CD8-positive, alpha-beta memory T cell (primary cell): ENCODE measurements around the gene FLCN. TPM values are rescaled to one million over a fixed set of nuclear protein-coding genes. Genes with fewer than 3 reads are reported as not detected.
A peak's percentile ranks its signal among the peaks of the same experiment; 100 is the strongest.
"Not testable (repeated sequence)": the region's sequence is repeated elsewhere in the genome, so short reads cannot be mapped to it uniquely, and the experiment has no call there.

Experiments
- CTCF ChIA-PET: fragments of 350-600 bp; sonication (Branson Sonifier 250); formaldehyde crosslinking; loops from one replicate; lab custom pipeline; 2021; ENCODE audit warnings: antibody characterized with exemption; lab: Charles Lee
- POLR2A ChIA-PET: fragments of 350-600 bp; sonication (Branson Sonifier 250); formaldehyde crosslinking; loops from one replicate; lab custom pipeline; 2021; ENCODE audit warnings: antibody characterized with exemption; lab: Charles Lee
- DNase-seq, 5 donors: peaks; one replicate each; pipeline versions ENCODE4 v3.0.0 to v3.0.0-alpha.2; 2020 to 2022; ENCODE audit warnings: mixed read lengths in 1 of 5
- H3K27ac ChIP-seq: one replicate; pipeline ENCODE4 v1.7.0; 2013; ENCODE audit warnings: low read depth, mild to moderate bottlenecking, low read length, moderate library complexity
- H3K27me3 ChIP-seq: 2 replicates; pipeline ENCODE4 v1.7.0; 2013; ENCODE audit warnings: low read length, mild to moderate bottlenecking; ENCODE audit not compliant: insufficient read depth, poor library complexity, severe bottlenecking
- H3K36me3 ChIP-seq: 2 replicates; pipeline ENCODE4 v1.7.0; 2013; ENCODE audit warnings: mild to moderate bottlenecking, low read length, moderate library complexity; ENCODE audit not compliant: insufficient read depth
- H3K4me1 ChIP-seq: 2 replicates; pipeline ENCODE4 v1.7.0; 2013; ENCODE audit warnings: mild to moderate bottlenecking, low read length, moderate library complexity; ENCODE audit not compliant: insufficient read depth
- H3K4me3 ChIP-seq: 2 replicates; pipeline ENCODE4 v1.7.0; 2013; ENCODE audit warnings: mild to moderate bottlenecking, low read length
- H3K9me3 ChIP-seq: 2 replicates; pipeline ENCODE4 v1.7.0; 2013; ENCODE audit warnings: mild to moderate bottlenecking, low read length
- H3K27ac Mint-ChIP-seq, 8 donors: one replicate each; pipeline ENCODE4 v1.8.0; 2020 to 2021; ENCODE audit warnings: mixed read lengths in 8 of 8, mild to moderate bottlenecking in 6 of 8, inconsistent platforms in 3 of 8, moderate library complexity in 3 of 8
- H3K27me3 Mint-ChIP-seq, 2 donors: one replicate each; pipeline ENCODE4 v1.8.0; 2020 to 2021; ENCODE audit warnings: mixed read lengths in 2 of 2, mild to moderate bottlenecking in 1 of 2, moderate library complexity in 1 of 2
- H3K36me3 Mint-ChIP-seq, 3 donors: one replicate each; pipeline ENCODE4 v1.8.0; 2020 to 2021; ENCODE audit warnings: mixed read lengths in 3 of 3, inconsistent platforms in 1 of 3, mild to moderate bottlenecking in 1 of 3
- H3K4me1 Mint-ChIP-seq, 3 donors: one replicate each; pipeline ENCODE4 v1.8.0; 2020 to 2021; ENCODE audit warnings: mixed read lengths in 3 of 3, inconsistent platforms in 1 of 3, mild to moderate bottlenecking in 1 of 3
- H3K4me3 Mint-ChIP-seq, 7 donors: one replicate each; pipeline ENCODE4 v1.8.0; 2020 to 2021; ENCODE audit warnings: mixed read lengths in 7 of 7, mild to moderate bottlenecking in 6 of 7, moderate library complexity in 4 of 7, inconsistent platforms in 2 of 7
- H3K9me3 Mint-ChIP-seq, 5 donors: one replicate each; pipeline ENCODE4 v1.8.0; 2020 to 2022; ENCODE audit warnings: mixed read lengths in 5 of 5, mild to moderate bottlenecking in 3 of 5, moderate library complexity in 2 of 5, inconsistent platforms in 1 of 5
- polyA plus RNA-seq: library from polyadenylated mRNA; unstranded; fragments of 300-500 nt; fragmentation: Illumina TruSeq; gene quantifications from one replicate; pipeline ENCODE4 v1.2.3, GENCODE V29; 2021
- total RNA-seq, 2 experiments: library from RNA; stranded (reverse); gene quantifications; one replicate each; pipeline ENCODE4 v1.2.3, GENCODE V29; 2021

Gene FLCN
- total and polyA plus RNA-seq, 3 experiments from 2014 or later, result 3.8 to 30.7 (median 26.9) TPM

DNA sequence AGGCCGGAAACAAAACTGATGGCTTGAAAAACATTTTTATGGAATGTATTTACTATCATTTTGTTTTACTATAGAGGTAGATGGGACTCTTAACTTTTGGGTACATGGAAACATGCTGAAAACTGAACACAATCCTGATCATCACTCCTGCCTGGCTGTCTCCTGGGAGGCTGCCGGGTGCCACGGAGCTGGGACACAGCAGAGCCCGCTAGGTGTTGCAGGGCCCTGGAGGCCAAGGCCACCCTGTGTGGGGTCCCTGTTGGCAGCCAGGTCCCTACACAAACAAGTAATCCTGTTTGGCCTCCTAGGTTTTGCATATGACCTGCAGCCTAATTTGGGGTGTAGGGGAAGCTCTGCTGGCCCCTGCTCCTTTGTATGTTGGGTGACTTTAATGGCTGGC lies 48.4 kb downstream of the FLCN start:
- peaks cover 38% of the 10 kb centered on the region for H3K4me1 ChIP-seq
- no peak overlapping the region for H3K27ac ChIP-seq

DNA sequence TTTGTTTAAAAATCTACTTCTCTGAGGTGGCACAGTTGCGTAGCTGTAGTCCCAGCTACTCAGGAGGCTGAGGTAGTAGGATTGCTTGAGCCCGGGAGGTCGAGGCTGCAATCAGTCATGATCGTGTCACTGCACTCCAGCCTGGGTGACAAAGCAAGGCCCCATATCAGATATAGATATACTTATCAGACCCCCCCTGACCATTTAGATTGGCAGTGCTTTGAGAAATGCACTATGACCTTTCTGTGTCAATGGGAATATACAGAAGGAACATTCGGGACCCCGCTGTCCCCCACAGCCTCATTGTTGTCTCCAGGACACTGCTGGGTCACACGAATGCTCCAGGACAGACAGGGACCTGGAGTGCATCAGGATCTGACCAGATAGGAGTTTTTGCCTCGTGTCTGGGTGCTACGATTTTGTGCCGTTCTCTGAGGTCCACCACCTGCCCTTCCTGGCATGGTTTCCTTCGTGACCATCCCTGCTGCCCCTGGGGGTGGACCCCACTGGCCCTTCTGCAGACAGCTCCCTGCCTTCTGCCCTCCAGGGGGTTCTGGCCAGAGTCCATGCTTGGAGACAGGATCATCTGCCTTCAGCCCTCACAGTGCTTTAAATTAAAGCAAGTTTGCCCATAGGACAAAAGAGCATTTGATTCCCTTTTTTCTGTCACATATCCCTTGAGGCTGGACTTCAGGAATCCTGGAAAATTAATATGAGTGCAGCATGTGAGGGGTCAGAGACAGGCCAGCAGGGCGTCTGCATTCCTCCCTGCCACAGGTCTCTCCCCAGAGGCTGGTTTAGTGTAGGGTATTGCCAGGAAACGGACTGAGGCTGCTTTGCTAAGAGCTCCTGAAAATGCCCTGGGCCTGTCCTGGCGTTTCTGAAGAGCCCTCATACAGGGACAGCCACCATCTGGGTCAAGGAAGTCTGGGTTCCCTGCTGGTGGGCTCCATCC lies 50.1 kb downstream of the FLCN start:
- Mint-ChIP-seq H3K27me3 (no peaks in the 10 kb centered on the region), H3K9me3 (no peaks in the 10 kb centered on the region), H3K4me3 (peak overlapping the region in 2 of 7 donors; percentile 39 to 67), H3K27ac (peak overlapping the region; percentile 56 to 97 (median 88)), H3K4me1 (peaks cover 43 to 54% (median 46%) of the 10 kb centered on the region in 3 donors), H3K36me3 (peaks cover 0 to 66% (median 12%) of the 10 kb centered on the region in 3 donors)
- ChIA-PET CTCF (interaction anchor here (0.6 to 2.6 kb wide), 4 partner anchors 9 to 80 kb away, joined by 3 to 12 read pairs (median 4); no protein-coding TSS in a partner anchor), POLR2A (no interaction called here)
- H3K4me1 ChIP-seq, result peaks cover 56% of the 10 kb centered on the region
- H3K9me3 ChIP-seq, result no peaks in the 10 kb centered on the region
- no peak for DNase-seq
- no peaks in the 10 kb centered on the region for H3K27me3 ChIP-seq
- no peaks in the 10 kb centered on the region for H3K36me3 ChIP-seq
- no peak overlapping the region for H3K4me3 ChIP-seq
- H3K27ac ChIP-seq, result no peak overlapping the region

More for the DNA sequence above, 48.4 kb downstream of the FLCN start:
- H3K4me3 Mint-ChIP-seq, result no peak overlapping the region
- Histone ChIP-seq H3K27me3 (no peaks in the 10 kb centered on the region), H3K9me3 (no peaks in the 10 kb centered on the region), H3K4me3 (no peak overlapping the region), H3K36me3 (no peaks in the 10 kb centered on the region)
- no peaks in the 10 kb centered on the region for H3K9me3 Mint-ChIP-seq
- peaks cover 0 to 61% (median 8%) of the 10 kb centered on the region in 3 donors for H3K36me3 Mint-ChIP-seq
- peak overlapping the region in 3 of 8 donors; percentile 20 to 97 (median 83) for H3K27ac Mint-ChIP-seq
- ChIA-PET POLR2A (no interaction called here), CTCF (interaction anchor here (1.5 to 2.6 kb wide), 2 partner anchors 8 to 12 kb away, joined by 4 to 12 read pairs; no protein-coding TSS in a partner anchor)
- DNase-seq, result no peak
- H3K4me1 Mint-ChIP-seq, result peaks cover 35 to 38% (median 37%) of the 10 kb centered on the region in 3 donors
- H3K27me3 Mint-ChIP-seq, result no peaks in the 10 kb centered on the region

DNA sequence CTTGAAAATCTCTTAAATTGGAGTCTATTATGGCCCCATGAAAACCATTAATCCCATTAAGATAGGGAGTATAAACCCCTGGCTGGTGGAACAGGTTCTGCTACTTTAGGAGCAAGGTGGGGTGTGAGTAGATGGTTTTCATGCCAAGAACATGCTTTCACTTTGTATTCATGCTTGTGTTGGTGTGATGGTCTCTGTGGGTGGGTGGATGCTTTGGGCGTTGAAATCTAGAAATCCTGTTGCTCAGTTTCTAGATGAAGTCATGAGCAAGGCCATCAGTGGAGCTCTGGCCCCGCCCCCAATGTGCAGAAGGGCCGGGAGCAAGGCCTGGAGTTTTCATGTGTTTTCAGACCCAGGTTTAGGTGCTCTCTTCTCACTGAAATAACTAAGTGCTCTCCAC lies 50.9 kb downstream of the FLCN start:
- no peak for DNase-seq
- Histone ChIP-seq H3K36me3 (no peaks in the 10 kb centered on the region), H3K27ac (no peak overlapping the region), H3K4me3 (no peak overlapping the region), H3K9me3 (no peaks in the 10 kb centered on the region), H3K4me1 (peaks cover 64% of the 10 kb centered on the region), H3K27me3 (no peaks in the 10 kb centered on the region)
- Mint-ChIP-seq H3K4me3 (peak overlapping the region in 6 of 7 donors; percentile 3 to 69 (median 58)), H3K36me3 (peaks cover 0 to 73% (median 13%) of the 10 kb centered on the region in 3 donors), H3K4me1 (peaks cover 50 to 62% (median 54%) of the 10 kb centered on the region in 3 donors), H3K27me3 (no peaks in the 10 kb centered on the region), H3K9me3 (no peaks in the 10 kb centered on the region), H3K27ac (peak overlapping the region; percentile 78 to 97 (median 88))
- CTCF ChIA-PET, result interaction anchor here (0.8 kb wide), 1 partner anchor 81 kb away, joined by 3 read pairs; no protein-coding TSS in a partner anchor
- POLR2A ChIA-PET, result interaction anchor here (0.6 kb wide), 1 partner anchor 51 kb away, joined by 5 read pairs; the partner anchor contains the start of gene FLCN

DNA sequence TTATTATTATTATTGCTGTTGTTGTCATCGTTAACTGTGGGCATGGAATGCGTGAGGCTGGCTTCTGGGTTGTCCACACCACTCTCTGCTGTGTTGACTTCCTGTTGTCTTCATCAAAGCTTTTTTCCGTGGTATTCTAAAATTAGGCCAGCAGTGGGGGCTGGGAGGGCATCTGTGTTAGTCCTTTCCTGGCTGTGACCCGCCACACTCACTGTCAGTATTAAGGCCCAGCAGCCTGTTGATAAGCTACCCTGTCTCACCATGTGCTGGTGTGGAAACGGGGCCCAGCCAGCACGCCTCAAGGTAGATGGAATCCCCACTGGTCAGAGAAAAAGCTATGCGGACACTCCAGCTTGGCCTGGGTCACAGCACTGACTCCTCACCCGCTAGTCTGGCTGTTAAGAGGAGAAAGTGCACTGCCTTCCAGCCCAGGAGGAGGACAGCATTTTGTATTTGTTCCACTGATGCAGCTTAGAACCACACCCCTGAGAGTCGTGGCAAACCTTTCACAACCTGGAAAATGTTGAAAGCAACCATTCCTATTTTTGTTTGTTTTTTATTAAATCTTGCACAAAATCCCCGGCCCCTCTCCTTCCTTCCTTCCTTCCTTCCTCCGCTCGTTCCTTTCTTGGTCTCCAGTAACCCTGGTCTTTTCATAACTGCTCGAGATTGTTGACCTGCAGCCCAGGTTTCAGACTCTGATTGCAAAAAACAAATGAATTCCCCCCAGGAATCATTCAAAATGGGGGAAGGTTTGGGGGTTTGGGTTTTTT lies 51.8 kb downstream of the FLCN start:
- H3K27me3 Mint-ChIP-seq, POLR2A ChIA-PET, H3K36me3 ChIP-seq, H3K27me3 ChIP-seq, H3K4me3 ChIP-seq, DNase-seq, H3K9me3 Mint-ChIP-seq, H3K27ac ChIP-seq, H3K9me3 ChIP-seq: not testable (repeated sequence)
- peaks cover 72% of the 10 kb centered on the region for H3K4me1 ChIP-seq
- Mint-ChIP-seq H3K36me3 (peaks cover 7 to 75% (median 19%) of the 10 kb centered on the region in 3 donors), H3K4me1 (peaks cover 58 to 70% (median 63%) of the 10 kb centered on the region in 3 donors), H3K27ac (peak overlapping the region; percentile 77 to 97 (median 87)), H3K4me3 (peak overlapping the region; percentile 42 to 69 (median 53))
- CTCF ChIA-PET, result interaction anchor here (1.0 to 2.0 kb wide), 2 partner anchors 12 to 20 kb away, joined by 3 to 6 read pairs; no protein-coding TSS in a partner anchor

DNA sequence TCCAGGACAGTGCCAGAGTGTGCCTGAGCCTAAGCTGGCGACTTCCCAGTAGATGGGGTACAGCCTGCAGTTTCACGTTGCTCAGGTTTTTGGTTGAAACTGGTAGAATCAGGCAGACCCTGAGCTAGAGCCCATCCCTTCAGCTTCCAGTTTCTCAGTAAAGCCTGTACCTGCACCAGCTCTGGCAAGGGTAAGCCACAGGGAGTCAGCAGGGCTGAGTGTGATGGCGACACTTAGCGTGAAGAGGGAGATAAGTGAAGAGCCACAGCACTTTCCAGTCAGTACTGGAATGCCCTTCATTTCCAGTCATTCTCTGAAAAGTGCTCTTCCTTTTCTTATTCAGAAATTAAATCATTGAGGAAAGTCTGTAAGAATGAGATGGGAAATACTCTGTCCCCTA lies 53.2 kb downstream of the FLCN start:
- Histone ChIP-seq H3K4me3 (peak overlapping the region; percentile 23), H3K36me3 (peaks cover 10% of the 10 kb centered on the region), H3K27me3 (no peaks in the 10 kb centered on the region), H3K4me1 (peaks cover 87% of the 10 kb centered on the region), H3K9me3 (no peaks in the 10 kb centered on the region), H3K27ac (no peak overlapping the region)
- H3K4me1 Mint-ChIP-seq, result peaks cover 66 to 81% (median 73%) of the 10 kb centered on the region in 3 donors
- H3K27ac Mint-ChIP-seq, result peak overlapping the region in 7 of 8 donors; percentile 66 to 97 (median 88)
- peak overlapping the region in 5 of 7 donors; percentile 6 to 69 (median 41) for H3K4me3 Mint-ChIP-seq
- DNase-seq, result no peak
- POLR2A ChIA-PET, result no interaction called here
- peaks cover 11 to 76% (median 23%) of the 10 kb centered on the region in 3 donors for H3K36me3 Mint-ChIP-seq
- no peaks in the 10 kb centered on the region for H3K9me3 Mint-ChIP-seq
- CTCF ChIA-PET, result interaction anchor here (1.0 to 2.0 kb wide), 4 partner anchors 11 to 25 kb away, joined by 3 to 6 read pairs (median 3); partner anchors contain the start of gene PLD6
- no peaks in the 10 kb centered on the region for H3K27me3 Mint-ChIP-seq

DNA sequence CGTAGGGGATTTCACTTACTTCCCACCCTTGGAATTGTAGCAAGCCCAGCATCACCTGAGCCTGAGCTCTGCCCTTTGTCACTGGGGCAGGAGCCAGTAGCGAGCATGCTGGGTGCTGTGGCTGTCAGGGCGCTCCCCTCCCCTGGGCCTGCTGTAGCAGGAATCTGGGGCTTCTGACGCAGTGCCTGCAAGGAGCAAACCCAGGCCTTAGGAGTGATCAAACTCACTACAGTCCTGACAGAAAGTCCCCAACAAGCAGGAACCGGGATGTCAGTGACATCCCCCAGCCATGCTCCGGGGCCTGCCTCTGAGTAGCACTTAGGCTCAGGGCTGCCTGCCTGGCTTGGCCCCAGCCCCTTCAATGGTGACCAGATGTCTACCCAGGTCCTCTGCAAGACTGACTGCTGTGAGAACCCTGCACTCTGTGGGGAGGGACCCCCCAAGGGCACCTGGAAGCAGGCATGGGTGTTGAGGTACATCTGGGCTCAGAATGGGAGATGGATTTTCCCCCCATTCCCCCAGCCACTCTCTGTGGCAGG lies 54.3 kb downstream of the FLCN start:
- Histone ChIP-seq H3K9me3 (no peaks in the 10 kb centered on the region), H3K4me3 (peak overlapping the region; percentile 47), H3K36me3 (peaks cover 10% of the 10 kb centered on the region), H3K4me1 (peaks cover 97% of the 10 kb centered on the region), H3K27me3 (no peaks in the 10 kb centered on the region), H3K27ac (peak overlapping the region; percentile 12)
- Mint-ChIP-seq H3K4me3 (peak overlapping the region in 5 of 7 donors; percentile 76 to 82 (median 81)), H3K4me1 (peaks cover 68 to 88% (median 75%) of the 10 kb centered on the region in 3 donors), H3K27ac (peak overlapping the region in 7 of 8 donors; percentile 67 to 97 (median 94)), H3K27me3 (no peaks in the 10 kb centered on the region), H3K9me3 (no peaks in the 10 kb centered on the region), H3K36me3 (peaks cover 11 to 74% (median 24%) of the 10 kb centered on the region in 3 donors)
- ChIA-PET CTCF (interaction anchor here (0.6 kb wide), 1 partner anchor 11 kb away, joined by 3 read pairs; no protein-coding TSS in a partner anchor), POLR2A (interaction anchor here (1.0 kb wide), 1 partner anchor 29 kb away, joined by 4 read pairs; no protein-coding TSS in a partner anchor)
- DNase-seq, result peak in 1 of 5 donors; percentile 19
